ENCODE results near the gene BCKDHB.

The BCKDHB gene

GRCh38 chr6:80154160-80154559, 47.7 kb downstream of the BCKDHB start:
- DNase-seq = no peak

- no peak for DNase-seq
Measured at GRCh38 chr6:80156221-80156620, 49.8 kb downstream of the BCKDHB start.

GRCh38 chr6:80158478-80158989, 52.1 kb downstream of the BCKDHB start:
- no peak for DNase-seq

GRCh38 chr6:80161434-80161833, 55.0 kb downstream of the BCKDHB start:
- DNase-seq = no peak

GRCh38 chr6:80163754-80164187, 57.3 kb downstream of the BCKDHB start:
- no peak for DNase-seq

- DNase-seq = no peak
Measured at GRCh38 chr6:80165143-80165542, 58.7 kb downstream of the BCKDHB start.

- no peak for DNase-seq
Measured at GRCh38 chr6:80165819-80166218, 59.3 kb downstream of the BCKDHB start.

GRCh38 chr6:80170433-80170832, 64.0 kb downstream of the BCKDHB start:
- DNase-seq = no peak

GRCh38 chr6:80173411-80173810, 66.9 kb downstream of the BCKDHB start:
- no peak for DNase-seq

GRCh38 chr6:80174900-80175572, 68.6 kb downstream of the BCKDHB start:
- no peak for DNase-seq

- no peak for DNase-seq
Measured at GRCh38 chr6:80179695-80180094, 73.2 kb downstream of the BCKDHB start.

- no peak for DNase-seq
Measured at GRCh38 chr6:80181352-80182081, 75.0 kb downstream of the BCKDHB start.

GRCh38 chr6:80182308-80182707, 75.8 kb downstream of the BCKDHB start:
- no peak for DNase-seq

GRCh38 chr6:80183019-80183795, 76.7 kb downstream of the BCKDHB start:
- DNase-seq = no peak

- no peak for DNase-seq
Measured at GRCh38 chr6:80185492-80185891, 79.0 kb downstream of the BCKDHB start.

- no peak for DNase-seq
Measured at GRCh38 chr6:80186082-80186481, 79.6 kb downstream of the BCKDHB start.

- DNase-seq = no peak
Measured at GRCh38 chr6:80196906-80197305, 90.4 kb downstream of the BCKDHB start.

GRCh38 chr6:80197474-80197873, 91.0 kb downstream of the BCKDHB start:
- no peak for DNase-seq

GRCh38 chr6:80197986-80198385, 91.5 kb downstream of the BCKDHB start:
- no peak for DNase-seq

- no peak for DNase-seq
Measured at GRCh38 chr6:80203283-80203682, 96.8 kb downstream of the BCKDHB start.

- DNase-seq = no peak
Measured at GRCh38 chr6:80205404-80205803, 98.9 kb downstream of the BCKDHB start.

GRCh38 chr6:80206758-80207157, 100.3 kb downstream of the BCKDHB start:
- no peak for DNase-seq

GRCh38 chr6:80209430-80209829, 103.0 kb downstream of the BCKDHB start:
- no peak for DNase-seq

GRCh38 chr6:80210618-80211017, 104.1 kb downstream of the BCKDHB start:
- DNase-seq = no peak

Measured in activated effector memory CD4-positive, alpha-beta T cell treated with Interleukin-2 at 50 U/mL for 16 hours (primary cell).